ENCODE measurements around the gene DHRS13.

The DHRS13 gene

GRCh38 chr17:28865946-28866752 is 36.7 kb downstream of the DHRS13 start:
- H3K27ac ChIP-seq: peak overlapping the region; percentile 4; the same call in 1 of the 2 replicates
- no peak for TF ChIP-seq CTCF (conservative IDR thresholded peaks at IDR 0.05)

DNA sequence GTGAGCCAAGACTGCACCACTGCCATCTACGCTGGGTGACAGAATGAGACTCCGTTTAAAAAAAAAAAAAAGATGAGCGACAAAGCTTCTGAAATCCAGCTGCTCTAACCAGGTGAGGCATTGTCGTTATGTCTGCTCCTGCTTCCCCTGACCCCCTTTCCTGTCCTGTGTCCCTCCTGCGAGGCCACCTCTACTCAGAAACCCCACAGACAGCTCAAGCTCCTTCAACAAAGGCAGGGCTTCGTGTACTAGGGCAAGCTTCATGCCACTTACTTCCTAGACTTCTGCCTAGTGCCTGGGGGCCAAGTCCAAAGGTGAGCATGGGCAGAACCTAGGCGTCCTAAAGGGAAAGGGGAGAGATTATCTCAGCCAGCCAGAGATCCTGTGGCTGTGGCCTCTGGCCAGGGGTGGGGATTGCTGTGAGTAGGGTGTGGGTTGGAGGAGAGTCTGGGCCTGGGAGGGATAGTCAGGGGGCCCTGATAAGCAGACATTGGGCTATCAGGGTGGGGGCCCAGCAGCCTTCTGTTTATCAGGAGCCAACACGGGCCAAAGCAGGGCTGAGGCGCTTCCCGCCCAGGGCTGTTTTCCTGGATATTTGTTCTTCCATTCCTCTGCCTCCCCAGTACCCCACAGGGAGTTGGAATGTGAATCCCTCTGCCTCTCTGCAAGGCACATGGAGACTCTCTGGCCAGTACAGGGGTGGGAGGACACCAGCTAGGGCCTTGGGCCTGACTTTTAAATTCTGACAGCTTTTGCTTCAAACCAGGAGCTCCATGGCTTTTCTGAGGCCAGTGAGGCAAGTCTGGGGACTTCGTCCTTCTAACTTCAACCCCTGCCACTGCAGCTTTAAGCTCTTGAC is 37.7 kb downstream of the DHRS13 start:
- TF ChIP-seq CTCF (conservative IDR thresholded peaks at IDR 0.05): no peak
- no peak overlapping the region for H3K27ac ChIP-seq

GRCh38 chr17:28863953-28864352 is 38.9 kb downstream of the DHRS13 start:
- TF ChIP-seq CTCF (conservative IDR thresholded peaks at IDR 0.05): no peak
- no peak overlapping the region for H3K27ac ChIP-seq

DNA sequence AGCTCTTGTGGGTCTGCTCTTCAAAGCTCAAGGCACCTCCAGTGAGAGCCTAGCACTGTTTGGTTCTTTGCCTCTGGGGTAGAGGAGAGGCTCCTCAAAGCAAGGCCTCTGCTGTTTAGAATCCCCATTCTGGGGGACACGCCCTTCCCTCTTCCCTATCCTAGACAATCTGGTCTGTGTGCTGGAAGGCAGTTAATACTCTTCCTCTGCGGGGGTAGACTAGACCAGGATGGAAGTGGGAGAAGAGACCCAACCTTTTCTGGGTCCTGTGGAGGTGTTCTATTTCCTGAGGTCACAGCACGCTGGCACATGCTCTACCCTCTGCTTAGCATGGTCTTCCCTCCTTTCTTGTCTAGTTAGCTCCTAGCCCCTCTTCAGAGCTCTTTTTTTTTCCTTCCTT is 40.3 kb downstream of the DHRS13 start:
- H3K27ac ChIP-seq: no peak overlapping the region
- no peak for TF ChIP-seq CTCF (conservative IDR thresholded peaks at IDR 0.05)

DNA sequence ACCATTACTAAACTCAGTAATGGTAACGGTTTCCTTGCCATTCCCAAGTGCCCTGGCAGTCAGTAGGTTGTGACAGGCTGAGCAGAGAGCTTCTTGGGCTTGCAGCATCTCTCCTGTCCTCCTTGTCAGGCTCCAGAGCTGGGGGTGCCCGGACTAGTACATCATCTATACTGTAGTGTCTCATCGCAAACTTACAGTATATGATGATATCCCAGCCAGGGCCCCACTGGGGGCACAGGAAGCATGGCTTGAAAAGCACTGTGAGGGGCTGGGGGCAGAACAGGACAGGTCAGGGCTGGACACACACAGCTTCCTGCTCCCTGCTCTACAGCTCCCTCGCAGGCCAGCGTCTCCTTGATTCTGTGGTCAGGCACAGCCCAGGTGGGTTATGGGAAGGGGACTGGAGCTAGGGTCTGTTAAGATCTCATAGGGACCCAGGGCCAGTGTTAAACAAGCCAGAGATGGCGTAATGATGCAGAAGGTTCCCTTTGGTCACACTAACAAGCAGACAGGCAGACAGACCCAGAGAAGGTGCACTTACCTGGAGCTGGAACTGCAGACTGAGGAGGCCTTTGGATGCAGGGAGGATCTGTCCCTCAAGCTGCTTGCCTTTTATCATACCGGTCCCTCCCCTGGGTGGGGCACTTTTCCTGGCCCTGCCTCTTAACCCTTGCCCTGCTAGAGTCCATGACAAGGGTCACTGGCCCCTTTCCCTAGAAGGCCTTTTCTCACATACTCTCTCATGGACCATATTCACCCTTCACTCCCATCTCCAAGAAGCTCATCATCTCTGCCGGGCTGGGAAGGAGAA is 41.3 kb downstream of the DHRS13 start:
- TF ChIP-seq CTCF (conservative IDR thresholded peaks at IDR 0.05): no peak
- no peak overlapping the region for H3K27ac ChIP-seq

DNA sequence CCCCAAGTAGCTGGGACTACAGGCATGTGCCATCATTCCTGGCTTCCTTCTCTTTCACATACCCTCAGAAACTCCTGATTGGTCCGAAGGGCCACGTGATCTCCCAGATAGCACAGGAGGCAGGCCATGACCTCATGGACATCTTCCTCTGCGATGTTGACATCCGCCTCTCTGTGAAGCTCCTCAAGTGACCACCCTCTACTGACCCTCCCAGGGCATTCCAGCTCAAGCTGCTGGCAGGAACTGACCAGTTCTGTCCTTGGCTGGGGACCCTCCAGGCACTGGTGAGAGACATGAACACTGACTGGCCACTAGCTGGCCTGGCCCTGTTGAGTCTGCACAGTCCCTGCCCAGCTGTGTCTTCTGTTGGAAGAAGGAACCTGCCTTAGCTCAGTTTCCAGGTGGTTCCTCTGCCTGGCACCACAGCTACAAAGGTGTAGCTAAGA is 42.5 kb downstream of the DHRS13 start:
- TF ChIP-seq CTCF (conservative IDR thresholded peaks at IDR 0.05): no peak

More for the DNA sequence above, 42.5 kb downstream of the DHRS13 start:
- H3K27ac ChIP-seq: no peak overlapping the region

Measured in VCaP (cell line).